Right renal cortex interstitium (tissue), 3 donors: ENCODE data around the gene ALKBH6. TPM values are rescaled to one million over a fixed set of nuclear protein-coding genes. Genes with fewer than 3 reads are reported as not detected.
A peak's percentile ranks its signal among the peaks of the same experiment; 100 is the strongest.

ENCODE experiments used
- DNase-seq, 3 donors: peaks; one replicate each; pipeline ENCODE4 v3.0.0-alpha.2; 2013; ENCODE audit warnings: low read depth in 3 of 3, low spot score in 2 of 3
- polyA plus RNA-seq, 3 donors: library from polyadenylated mRNA; unstranded; fragments of 120-200 nt; gene quantifications; one replicate each; pipeline ENCODE4 v1.2.1, GENCODE V29; 2013; ENCODE audit not compliant: insufficient read length in 3 of 3

ALKBH6 gene
- polyA plus RNA-seq, 3 donors: 13.7 to 15.9 (median 15.5) TPM

- no peak for DNase-seq
Observed at GRCh38 chr19:36031308-36031707, 17.3 kb upstream of the ALKBH6 start.

GRCh38 chr19:36030264-36031148, 16.5 kb upstream of the ALKBH6 start:
- no peak for DNase-seq

GRCh38 chr19:36028313-36029041, 14.5 kb upstream of the ALKBH6 start:
- no peak for DNase-seq

GRCh38 chr19:36027696-36028095, 13.7 kb upstream of the ALKBH6 start:
- DNase-seq: no peak

DNA sequence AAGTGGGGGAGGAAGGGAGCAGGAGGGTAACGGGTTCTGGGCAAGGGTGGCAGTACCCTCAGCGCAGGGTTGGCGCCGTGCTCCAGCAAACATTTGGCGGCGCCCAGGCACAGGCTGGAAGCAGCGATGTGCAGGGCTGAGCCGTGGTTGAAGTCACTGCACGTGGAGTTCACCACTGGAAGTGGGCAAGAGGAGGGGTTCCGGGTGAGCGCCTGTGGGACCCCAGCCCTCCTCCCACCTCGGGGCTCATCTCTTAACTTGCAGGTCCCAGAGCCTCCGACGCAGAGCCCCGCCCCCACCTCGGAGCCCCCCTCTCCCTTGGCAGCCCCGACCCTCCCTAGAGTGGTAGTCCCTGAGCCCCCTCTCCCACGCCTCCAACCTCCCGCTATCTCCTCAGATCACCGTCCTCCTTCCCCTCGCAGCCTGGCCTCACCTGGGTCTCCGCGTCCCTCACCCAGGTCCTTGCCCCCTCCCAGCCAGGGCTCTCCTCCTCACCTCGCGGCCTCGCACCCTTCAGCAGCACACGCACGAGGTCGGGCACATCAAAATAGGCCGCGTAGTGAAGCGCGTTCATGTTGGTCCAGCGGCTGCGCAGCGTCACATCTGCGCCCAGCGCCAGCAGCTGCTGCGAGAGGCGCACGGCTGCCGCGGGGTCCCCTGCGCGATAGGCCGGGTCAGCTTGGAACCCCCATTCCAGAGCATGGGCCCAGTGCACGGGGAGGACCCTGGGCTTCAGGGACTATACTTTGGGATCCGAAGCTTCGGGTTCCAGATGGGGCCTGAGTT, 12.3 kb upstream of the ALKBH6 start:
- no peak for DNase-seq

GRCh38 chr19:36025541-36025940, 11.5 kb upstream of the ALKBH6 start:
- no peak for DNase-seq

DNA sequence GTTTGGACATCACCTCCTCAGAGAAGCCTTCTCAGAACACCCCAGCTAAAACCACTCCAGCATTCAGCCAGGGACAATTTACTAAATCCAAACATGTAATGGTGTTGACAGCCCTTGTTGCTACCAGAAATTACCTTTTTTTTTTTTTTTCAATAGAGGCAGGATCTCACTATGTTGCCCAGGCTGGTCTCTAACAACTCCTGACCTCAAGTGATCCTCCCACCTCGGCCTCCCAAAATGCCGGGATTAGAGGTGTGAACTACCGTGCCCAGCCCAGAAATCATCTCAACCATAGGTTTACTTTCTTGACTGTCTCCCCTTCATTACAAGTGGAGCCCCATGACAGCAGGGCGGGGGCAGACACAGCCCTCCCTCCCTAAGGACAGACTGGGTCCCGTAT, 9.4 kb upstream of the ALKBH6 start:
- DNase-seq: no peak

- DNase-seq: no peak
Observed at GRCh38 chr19:36019061-36019670, 5.2 kb upstream of the ALKBH6 start.

DNA sequence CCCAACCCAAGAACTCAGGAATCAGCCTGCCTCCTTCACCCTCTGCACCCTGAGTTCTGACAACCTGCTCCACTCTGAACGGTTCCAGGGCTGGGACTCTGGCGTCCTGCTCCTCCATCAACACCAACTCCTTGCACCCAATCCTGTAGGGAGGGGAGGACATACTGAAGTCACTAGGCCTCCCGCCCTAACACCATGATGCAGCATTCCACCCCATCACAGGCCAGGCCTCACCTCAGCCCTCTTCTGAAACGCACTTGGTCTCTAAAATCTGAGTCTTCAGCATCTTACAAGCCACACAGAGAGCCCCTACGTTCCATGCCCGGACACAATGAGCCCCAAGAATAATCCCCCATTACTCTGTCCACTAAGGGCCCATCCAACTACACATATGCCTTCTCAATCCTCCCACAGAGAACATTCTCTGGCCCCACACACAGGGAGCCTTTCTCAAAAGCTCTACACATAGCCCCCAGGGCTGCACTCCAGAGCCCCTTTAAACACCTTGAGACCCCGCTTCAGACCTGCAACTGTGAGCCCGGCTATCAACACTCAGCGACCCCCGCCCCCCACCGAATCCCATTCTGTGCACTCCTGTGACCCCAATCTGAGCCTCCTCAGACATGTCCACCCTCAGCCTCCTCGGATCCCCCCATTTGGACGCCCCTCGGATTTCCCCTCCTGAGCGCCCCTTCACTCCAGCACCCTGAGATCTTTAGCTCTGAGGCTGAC, 567 bp downstream of the ALKBH6 start:
- DNase-seq: no peak

- DNase-seq: no peak
Observed at GRCh38 chr19:36010402-36010801, 3.6 kb downstream of the ALKBH6 start.

- DNase-seq: no peak
Observed at GRCh38 chr19:36009633-36010379, 4.2 kb downstream of the ALKBH6 start.

GRCh38 chr19:36009220-36009619, 4.8 kb downstream of the ALKBH6 start:
- DNase-seq: no peak

DNA sequence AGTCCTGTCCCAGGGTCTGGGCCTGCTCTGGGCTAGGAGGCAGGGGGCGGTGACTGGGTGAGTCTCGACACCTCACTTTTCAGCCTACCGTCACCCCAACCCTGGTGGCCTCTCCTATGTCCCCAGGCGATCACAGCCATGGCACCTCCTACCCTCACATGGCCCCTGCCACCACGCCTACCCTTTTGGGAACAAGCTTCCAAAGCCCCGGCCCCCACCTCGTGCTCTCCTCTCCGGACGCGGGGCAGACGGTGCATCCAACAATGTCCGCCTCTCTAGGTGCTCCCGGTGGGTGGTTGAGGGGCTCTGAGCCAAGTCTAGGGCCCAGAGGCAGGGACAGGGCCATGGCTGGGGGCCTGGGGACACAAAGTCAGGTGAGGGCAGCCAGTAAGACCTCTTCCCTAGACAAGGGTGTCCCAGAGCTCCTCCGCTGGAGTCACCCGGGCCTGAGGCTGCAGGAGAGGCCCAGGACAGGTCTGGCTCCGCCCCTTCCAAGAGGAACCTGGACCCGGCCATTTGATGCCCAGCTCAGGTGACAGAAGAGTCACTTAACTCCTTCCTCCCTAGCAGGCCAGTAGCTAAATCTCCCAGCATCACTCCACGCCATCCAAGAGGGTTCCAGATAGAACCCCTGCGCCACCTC, 5.6 kb downstream of the ALKBH6 start, which contains the start of gene SYNE4:
Gene SYNE4 (minus strand): TSS at position 478 of the 643 bp plus-strand sequence. CDS start 132 bp downstream, at position 346.
- no peak for DNase-seq

DNA sequence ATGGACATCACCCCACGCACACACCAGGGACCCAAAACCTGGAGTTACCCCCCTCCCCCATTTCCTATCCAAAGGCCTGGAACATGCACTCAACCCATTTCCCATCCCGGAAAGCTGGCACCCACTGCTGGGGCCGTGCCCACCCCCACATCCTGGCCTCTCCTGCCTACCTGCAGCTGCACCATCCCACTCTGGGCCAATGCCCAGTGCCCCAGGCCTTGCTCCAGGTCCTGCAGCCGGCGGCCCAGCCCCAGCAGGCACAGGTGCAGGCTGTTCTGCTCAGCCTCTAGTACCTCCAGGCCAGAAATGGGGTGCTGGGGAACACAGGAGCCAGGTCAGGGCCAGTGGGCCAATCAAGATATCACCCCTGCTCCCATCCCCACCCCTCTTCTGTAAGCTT, 7.1 kb downstream of the ALKBH6 start:
- DNase-seq: no peak

- DNase-seq: no peak
Observed at GRCh38 chr19:36003284-36003683, 10.7 kb downstream of the ALKBH6 start.

DNA sequence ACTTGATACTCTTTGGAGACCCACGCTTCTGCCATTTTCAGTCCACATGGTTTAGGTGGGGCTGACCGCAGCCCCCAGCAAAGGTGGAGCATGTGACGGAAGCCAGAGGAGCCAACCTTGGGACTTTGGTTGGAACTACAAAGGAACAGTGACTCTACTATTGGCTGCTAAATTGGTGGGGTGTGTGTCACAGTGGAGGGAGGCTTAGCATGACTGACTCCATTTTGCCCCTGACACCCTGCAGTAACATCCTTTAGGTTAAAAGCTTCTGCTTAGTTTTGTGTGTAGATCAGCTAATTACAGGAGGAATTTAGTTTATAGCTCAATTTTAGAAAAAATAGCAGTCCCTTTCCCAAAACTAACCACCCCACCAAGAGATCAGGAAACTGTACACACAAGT, 12.4 kb downstream of the ALKBH6 start:
- DNase-seq: no peak

GRCh38 chr19:35996777-35997176, 17.2 kb downstream of the ALKBH6 start:
- DNase-seq: no peak

DNA sequence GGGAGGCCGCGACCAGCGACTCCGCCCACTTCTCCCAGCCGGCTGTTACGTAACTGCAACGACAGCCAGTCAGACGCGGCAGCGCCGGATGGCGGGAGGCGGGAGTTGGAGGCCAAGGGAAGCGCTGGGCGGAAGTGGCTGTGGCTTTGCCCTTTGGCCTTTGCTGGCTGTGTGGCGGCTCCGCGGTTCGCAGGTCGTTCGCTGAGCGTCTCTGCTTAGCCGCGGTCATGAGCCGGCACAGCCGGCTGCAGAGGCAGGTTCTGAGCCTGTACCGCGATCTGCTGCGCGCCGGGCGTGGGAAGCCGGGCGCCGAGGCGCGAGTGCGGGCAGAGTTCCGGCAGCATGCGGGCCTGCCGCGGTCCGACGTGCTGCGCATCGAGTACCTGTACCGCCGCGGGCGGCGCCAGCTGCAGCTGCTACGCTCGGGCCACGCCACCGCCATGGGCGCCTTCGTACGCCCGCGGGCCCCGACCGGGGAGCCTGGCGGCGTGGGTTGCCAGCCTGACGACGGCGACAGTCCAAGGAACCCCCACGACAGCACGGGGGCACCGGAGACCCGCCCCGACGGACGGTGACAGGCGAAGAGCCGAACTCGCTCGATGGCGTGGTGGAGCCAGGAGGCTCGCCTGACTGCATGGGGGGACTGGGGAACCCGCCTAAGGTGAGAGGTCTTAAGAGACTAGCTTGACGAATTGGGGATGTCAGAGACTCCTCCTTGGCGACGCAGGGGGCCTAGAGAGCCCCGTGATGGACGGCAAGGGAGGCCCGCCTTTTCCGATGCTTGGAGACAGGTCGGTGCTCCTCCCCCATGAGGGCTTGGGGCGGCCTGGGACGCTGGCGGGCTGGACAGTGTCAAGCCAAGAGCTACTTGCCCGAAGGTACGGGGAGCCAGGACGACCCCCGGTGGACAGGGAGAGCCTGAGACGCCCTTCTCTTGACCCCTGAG, 18.7 kb downstream of the ALKBH6 start, which contains the start of gene SDHAF1:
Gene SDHAF1 (plus strand): TSS at position 141 of the 946 bp plus-strand sequence. CDS start 87 bp downstream, at position 228.
- DNase-seq: peak; percentile 83 to 91 (median 88)
